Panc1 (cell line): ENCODE results near the gene AGO1. TPM values are rescaled to one million over a fixed set of nuclear protein-coding genes. Genes with fewer than 3 reads are reported as not detected.

ENCODE experiments used
- ATAC-seq: fragments of 200-7000 bp; cut with Tn5 transposase; 2 replicates; pipeline ENCODE4 v1.9.1; 2020; ENCODE audit warnings: mild to moderate bottlenecking, moderate library complexity
- BruUV-seq: library from RNA; stranded (reverse); fragments of 400-500 nt; replicated peaks from 2 replicates; lab custom pipeline; 2021; lab: Mats Ljungman, UMichigan
- CTCF ChIA-PET: fragments of 300-600 bp; sonication (Branson Sonifier 250); formaldehyde crosslinking; loops from one replicate; lab custom pipeline; 2022; ENCODE audit warnings: antibody characterized with exemption; lab: Charles Lee
- POLR2A ChIA-PET: fragments of 300-600 bp; sonication (Branson Sonifier 250); formaldehyde crosslinking; loops from one replicate; lab custom pipeline; 2022; ENCODE audit warnings: antibody characterized with exemption; lab: Charles Lee
- DNase-seq: peaks from one replicate; pipeline ENCODE4 v3.0.0-alpha.2; 2010; ENCODE audit warnings: low read depth, low spot score
- H3K27ac ChIP-seq: 2 replicates; pipeline ENCODE4 v1.5.1; 2011; ENCODE audit warnings: mild to moderate bottlenecking, low read length, inconsistent platforms
- H3K27me3 ChIP-seq: fragments of 200-500 bp; sonication (Bioruptor generic); 2 replicates; pipeline ENCODE4 v1.6.0; 2014; ENCODE audit warnings: low read length, inconsistent platforms; ENCODE audit not compliant: control insufficient read depth, insufficient read depth
- H3K36me3 ChIP-seq: fragments of 200-500 bp; sonication (Bioruptor generic); 2 replicates; pipeline ENCODE4 v1.5.1; 2014; ENCODE audit warnings: inconsistent platforms, mild to moderate bottlenecking, low read length, moderate library complexity; ENCODE audit not compliant: control insufficient read depth, insufficient read depth
- H3K4me1 ChIP-seq: 2 replicates; pipeline ENCODE4 v1.5.1; 2011; ENCODE audit warnings: inconsistent platforms, mild to moderate bottlenecking, low read length, moderate library complexity; ENCODE audit not compliant: control insufficient read depth, insufficient read depth
- H3K4me3 ChIP-seq, 2 experiments: 2 replicates each; pipeline ENCODE4 v1.5.1; 2011 to 2012; ENCODE audit warnings: low read depth in 2 of 2, low read length in 2 of 2, mild to moderate bottlenecking in 2 of 2, inconsistent platforms in 1 of 2, moderate library complexity in 1 of 2
- H3K9me3 ChIP-seq: fragments of 200-500 bp; sonication (Bioruptor generic); 2 replicates; pipeline ENCODE4 v1.5.1; 2014; ENCODE audit warnings: low read depth, mild to moderate bottlenecking, inconsistent platforms, low read length, moderate library complexity; ENCODE audit not compliant: control insufficient read depth, insufficient read depth
- CTCF ChIP-seq: fragments of 450-650 bp; IDR thresholded peaks from 2 replicates; pipeline ENCODE4 v1.5.1; 2017; ENCODE audit warnings: mild to moderate bottlenecking
- POLR2AphosphoS5 ChIP-seq: IDR thresholded peaks from 2 replicates; pipeline ENCODE4 v1.6.1; 2012; ENCODE audit warnings: mild to moderate bottlenecking, low read depth, low read length, moderate library complexity
- REST ChIP-seq, 2 experiments: IDR thresholded peaks; 2 replicates each; pipeline ENCODE4 v1.6.1; 2011 to 2012; ENCODE audit warnings: low read depth in 2 of 2, control low read depth in 1 of 2, low read length in 1 of 2, mild to moderate bottlenecking in 1 of 2, moderate library complexity in 1 of 2; ENCODE audit not compliant: insufficient read depth in 1 of 2
- SIN3A ChIP-seq: IDR thresholded peaks from 2 replicates; pipeline ENCODE4 v1.6.1; 2012; ENCODE audit warnings: low read depth, mild to moderate bottlenecking, low read length, moderate library complexity, borderline replicate concordance; ENCODE audit not compliant: insufficient read depth
- TCF7L2 ChIP-seq: IDR thresholded peaks from 2 replicates; pipeline ENCODE4 v1.6.1; 2011; ENCODE audit warnings: mild to moderate bottlenecking, low read depth, low read length, inconsistent platforms
- in situ Hi-C: cut with HindIII; loops from 2 replicates; pipeline ENCODE4 v1.10.0; 2016; ENCODE audit warnings: low sequenced_read_pairs, low pct_unique_long_range_greater_than_20kb
- intact Hi-C: fragments of 100-400 bp; cut with micrococcal nuclease; formaldehyde crosslinking; loops from one replicate; pipeline ENCODE4 v1.10.0; 2022; ENCODE audit not compliant: unreplicated experiment
- total RNA-seq: library from RNA; stranded (reverse); gene quantifications from one replicate; pipeline ENCODE4 v1.2.1, GENCODE V29; 2021; ENCODE audit not compliant: unreplicated experiment

The AGO1 gene
- total RNA-seq, 1 experiment from 2014 or later: 40.1 TPM

GRCh38 chr1:35925741-35926140 is 42.7 kb downstream of the AGO1 start:
- no peak for ATAC-seq
- ChIA-PET CTCF (no interaction called here), POLR2A (no interaction called here)
- no peaks in the 10 kb centered on the region for H3K27me3 ChIP-seq
- TF ChIP-seq POLR2AphosphoS5 (no peak), CTCF (no peak), REST (IDR thresholded peaks at IDR 0.05; ENCODE audit: insufficient read depth in 1 of 2, low read depth in 2 of 2, low read length in 1 of 2) (no peak), SIN3A (no peak), TCF7L2 (no peak)
- H3K4me1 ChIP-seq: peaks cover 8% of the 10 kb centered on the region
- DNase-seq: no peak
- no peaks in the 10 kb centered on the region; the same call in 1 of the 2 replicates for H3K36me3 ChIP-seq
- in situ Hi-C loops (no loop called here), intact Hi-C loops (no loop called here)
- H3K9me3 ChIP-seq: no peaks in the 10 kb centered on the region
- no peak overlapping the region for H3K4me3 ChIP-seq
- H3K27ac ChIP-seq: no peak overlapping the region
- no TSS peak for BruUV-seq

- no TSS peak for BruUV-seq
- Histone ChIP-seq H3K27ac (no peak overlapping the region), H3K9me3 (no peaks in the 10 kb centered on the region), H3K4me3 (no peak overlapping the region), H3K36me3 (peaks cover 7% of the 10 kb centered on the region), H3K4me1 (peaks cover 8% of the 10 kb centered on the region), H3K27me3 (no peaks in the 10 kb centered on the region)
- DNase-seq (no peak), ATAC-seq (no peak)
- intact Hi-C loops (no loop called here), in situ Hi-C loops (no loop called here)
- POLR2A ChIA-PET: interaction anchor here (0.6 kb wide), 1 partner anchor 16 kb away, joined by 3 read pairs; no protein-coding TSS in a partner anchor
- CTCF ChIA-PET: no interaction called here
- TF ChIP-seq TCF7L2: no peak
- TF ChIP-seq REST (IDR thresholded peaks at IDR 0.05; ENCODE audit: insufficient read depth in 1 of 2, low read depth in 2 of 2, low read length in 1 of 2): no peak
- no peak for TF ChIP-seq POLR2AphosphoS5
- no peak for TF ChIP-seq CTCF
- no peak for TF ChIP-seq SIN3A
Observed at GRCh38 chr1:35927472-35927871, 44.5 kb downstream of the AGO1 start.
